ENCODE data around the gene OR51V1.
"Not testable (repeated sequence)": the region's sequence is repeated elsewhere in the genome, so short reads cannot be mapped to it uniquely, and the experiment has no call there.

Gene OR51V1

GRCh38 chr11:5230266-5230665, 29.8 kb upstream of the OR51V1 start:
- no peak for ATAC-seq
- no peak for DNase-seq

GRCh38 chr11:5229796-5230195, 29.3 kb upstream of the OR51V1 start:
- DNase-seq (no peak), ATAC-seq (no peak)

GRCh38 chr11:5229356-5229755, 28.9 kb upstream of the OR51V1 start:
- no peak for ATAC-seq
- no peak for DNase-seq

GRCh38 chr11:5228124-5228523, 27.6 kb upstream of the OR51V1 start:
- DNase-seq (no peak), ATAC-seq (no peak)

GRCh38 chr11:5227681-5228080, 27.2 kb upstream of the OR51V1 start:
- ATAC-seq (no peak), DNase-seq (no peak)

- ATAC-seq = no peak
- DNase-seq = no peak
These were observed 26.3 kb upstream of the OR51V1 start, which contains the start of gene HBB for GRCh38 chr11:5226732-5227310. Gene HBB, minus strand, starts transcription at chr11:5227071. Its CDS starts 50 bp downstream, at chr11:5227021.

- ATAC-seq = no peak
- DNase-seq = no peak
These were observed 25.0 kb upstream of the OR51V1 start for GRCh38 chr11:5225480-5225871.

- DNase-seq = no peak
- no peak for ATAC-seq
These were observed 24.3 kb upstream of the OR51V1 start for GRCh38 chr11:5224538-5225479.

GRCh38 chr11:5223686-5224085, 23.2 kb upstream of the OR51V1 start:
- ATAC-seq (no peak), DNase-seq (no peak)

- no peak for DNase-seq
- no peak for ATAC-seq
These were observed 22.7 kb upstream of the OR51V1 start for GRCh38 chr11:5223146-5223545.

- DNase-seq (no peak), ATAC-seq (no peak)
These were observed 9.9 kb upstream of the OR51V1 start for GRCh38 chr11:5210376-5210885.

GRCh38 chr11:5204787-5205186, 4.3 kb upstream of the OR51V1 start:
- ATAC-seq (no peak), DNase-seq (no peak)

GRCh38 chr11:5203366-5203765, 2.9 kb upstream of the OR51V1 start:
- no peak for ATAC-seq
- no peak for DNase-seq

- ATAC-seq = no peak
- DNase-seq = no peak
These were observed 2.2 kb downstream of the OR51V1 start for GRCh38 chr11:5198285-5198684.

GRCh38 chr11:5197536-5197935, 2.9 kb downstream of the OR51V1 start:
- DNase-seq (no peak), ATAC-seq (no peak)

GRCh38 chr11:5196731-5197130, 3.8 kb downstream of the OR51V1 start:
- ATAC-seq = no peak
- no peak for DNase-seq

GRCh38 chr11:5196067-5196466, 4.4 kb downstream of the OR51V1 start:
- ATAC-seq = no peak
- no peak for DNase-seq

- DNase-seq = no peak
- ATAC-seq = no peak
These were observed 7.7 kb downstream of the OR51V1 start for GRCh38 chr11:5192738-5193137.

GRCh38 chr11:5188201-5188600, 12.3 kb downstream of the OR51V1 start:
- no peak for DNase-seq
- ATAC-seq = no peak

- DNase-seq = no peak
- no peak for ATAC-seq
These were observed 22.2 kb downstream of the OR51V1 start for GRCh38 chr11:5178046-5178837.

GRCh38 chr11:5174934-5175333, 25.5 kb downstream of the OR51V1 start:
- ATAC-seq (no peak), DNase-seq (no peak)

GRCh38 chr11:5171856-5172255, 28.6 kb downstream of the OR51V1 start:
- ATAC-seq (no peak), DNase-seq (no peak)

GRCh38 chr11:5165898-5166297, 34.6 kb downstream of the OR51V1 start:
- not testable (repeated sequence) for ATAC-seq, DNase-seq
